ENCODE measurements around the gene RHCE.
"Not testable (repeated sequence)": the region's sequence is repeated elsewhere in the genome, so short reads cannot be mapped to it uniquely, and the experiment has no call there.

The RHCE gene

DNA sequence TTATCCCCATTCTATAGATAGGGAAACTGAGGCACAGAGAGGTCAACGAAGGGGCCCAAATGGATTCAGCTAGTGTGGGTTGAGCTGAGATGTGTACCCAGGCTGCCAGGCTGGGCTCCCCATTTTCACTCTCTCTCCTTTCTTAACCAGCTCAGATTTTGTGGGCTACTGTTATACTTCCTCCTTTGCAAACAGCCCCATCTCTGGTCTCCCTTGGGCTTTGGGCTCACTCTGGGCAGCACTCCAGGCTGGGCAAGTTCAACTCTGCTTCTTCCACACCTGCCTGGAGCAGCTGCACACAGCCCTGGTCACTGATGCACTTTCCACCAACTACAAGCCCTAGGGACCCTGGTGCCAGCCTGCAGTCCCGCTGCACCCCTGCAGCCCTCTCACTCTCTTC is 22.5 kb downstream of the RHCE start:
- not testable (repeated sequence) for DNase-seq (ENCODE audit: low spot score)

- not testable (repeated sequence) for DNase-seq (ENCODE audit: low spot score)
These were observed 23.1 kb downstream of the RHCE start for GRCh38 chr1:25397549-25397948.

GRCh38 chr1:25392841-25393240 is 27.8 kb downstream of the RHCE start:
- DNase-seq (ENCODE audit: low spot score), result no peak

DNA sequence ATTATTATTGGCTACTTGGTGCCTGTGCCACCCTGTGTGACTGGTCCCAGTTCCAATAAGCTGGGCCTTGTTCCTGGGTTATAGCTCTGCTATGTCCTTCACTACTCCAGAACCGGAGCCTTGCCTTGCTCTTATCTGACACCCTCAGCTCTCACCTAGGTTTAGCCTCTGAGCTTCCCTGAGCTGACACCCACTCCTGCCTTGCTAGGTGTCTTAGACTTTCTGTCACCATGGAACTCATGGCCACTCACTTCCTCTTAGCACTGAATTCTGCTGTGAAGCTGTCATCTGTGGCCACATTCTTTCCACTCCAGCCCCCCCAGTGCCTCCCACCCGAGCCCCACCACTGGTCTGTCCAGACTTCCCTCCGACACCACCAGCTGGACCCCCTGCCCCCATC is 30.9 kb downstream of the RHCE start:
- not testable (repeated sequence) for DNase-seq (ENCODE audit: low spot score)

DNA sequence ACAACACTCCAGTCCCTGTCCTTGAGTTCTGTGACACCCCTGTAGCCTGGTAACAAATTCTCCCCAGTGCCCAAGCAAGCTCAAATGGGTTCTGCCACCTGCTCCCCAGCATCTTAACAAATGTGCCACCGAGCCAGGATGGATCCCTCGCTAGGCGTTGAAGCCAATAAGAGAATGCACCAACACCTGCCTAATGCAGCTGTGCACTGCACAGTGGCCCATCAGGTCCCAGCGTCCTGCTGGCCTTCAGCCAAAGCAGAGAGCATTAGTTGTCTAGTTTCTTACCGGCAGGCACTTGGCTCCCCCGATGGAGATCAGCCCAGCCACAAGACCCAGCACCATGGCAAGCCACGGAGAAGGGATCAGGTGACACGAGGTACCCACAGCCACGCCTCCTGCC is 31.9 kb downstream of the RHCE start:
- not testable (repeated sequence) for DNase-seq (ENCODE audit: low spot score)

DNA sequence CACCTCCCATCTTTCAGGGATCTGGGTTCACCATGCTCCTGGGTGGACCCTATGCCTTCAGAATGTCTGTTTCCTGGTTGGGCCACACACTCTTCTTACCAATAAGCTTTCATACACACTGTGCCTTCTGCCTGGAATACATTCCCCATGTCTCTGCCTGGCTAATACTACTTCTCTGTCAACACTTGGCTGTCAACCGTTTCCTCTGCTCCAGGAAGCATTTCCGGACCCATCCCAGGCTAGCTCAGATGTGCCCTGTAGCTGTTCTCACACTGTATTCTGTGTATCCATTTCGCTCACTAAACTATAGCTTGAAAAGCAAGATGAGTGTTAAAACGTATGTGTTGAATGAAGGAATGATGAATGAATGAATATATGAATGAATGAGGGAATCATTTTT is 33.5 kb downstream of the RHCE start:
- not testable (repeated sequence) for DNase-seq (ENCODE audit: low spot score)

- DNase-seq (ENCODE audit: low spot score), result not testable (repeated sequence)
These were observed 36.8 kb downstream of the RHCE start for GRCh38 chr1:25383875-25384274.

DNA sequence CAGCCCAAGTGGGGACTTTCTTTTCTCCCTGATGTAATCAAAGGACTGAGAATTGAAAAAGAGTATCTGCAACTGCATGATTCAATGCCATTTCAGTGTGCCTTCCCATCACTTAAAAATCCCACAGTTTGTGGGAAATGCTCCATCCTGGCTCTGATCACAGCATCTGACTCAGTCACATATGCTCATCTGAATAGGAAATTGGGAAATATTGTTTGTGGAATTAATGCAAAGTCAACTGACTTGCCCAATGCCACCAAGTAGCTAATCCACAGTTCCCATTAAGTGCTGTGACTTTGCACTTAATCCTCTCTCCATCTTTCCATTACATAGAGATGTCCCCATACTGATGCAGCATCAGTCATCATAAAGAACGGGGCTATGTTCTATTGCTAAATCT is 37.5 kb downstream of the RHCE start:
- not testable (repeated sequence) for DNase-seq (ENCODE audit: low spot score)

DNA sequence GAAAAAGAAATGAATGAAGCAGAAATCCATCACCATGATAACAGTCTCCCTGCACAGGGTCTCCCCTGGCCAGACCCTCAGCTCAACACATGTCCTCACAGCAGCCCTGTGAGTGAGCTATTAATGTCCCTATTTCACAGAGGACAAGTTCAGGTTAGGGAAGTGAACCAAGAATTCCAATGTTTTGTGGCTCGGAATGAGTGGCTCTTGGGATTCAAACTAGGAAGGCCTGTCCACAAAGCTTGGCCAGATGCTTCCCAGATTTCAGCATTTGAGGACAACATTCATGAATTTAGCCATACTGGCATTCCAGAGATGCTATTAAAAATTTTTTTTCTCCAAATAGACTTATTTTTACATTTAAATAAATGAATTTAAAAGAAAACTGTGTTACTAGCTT is 38.1 kb downstream of the RHCE start:
- not testable (repeated sequence) for DNase-seq (ENCODE audit: low spot score)

GRCh38 chr1:25378367-25378766 is 42.3 kb downstream of the RHCE start:
- not testable (repeated sequence) for DNase-seq (ENCODE audit: low spot score)

- DNase-seq (ENCODE audit: low spot score), result not testable (repeated sequence)
These were observed 48.9 kb downstream of the RHCE start for GRCh38 chr1:25371757-25372156.

- DNase-seq (ENCODE audit: low spot score), result not testable (repeated sequence)
These were observed 50.8 kb downstream of the RHCE start for GRCh38 chr1:25369691-25370271.

- no peak for DNase-seq (ENCODE audit: low spot score)
These were observed 51.4 kb downstream of the RHCE start for GRCh38 chr1:25369241-25369640.

GRCh38 chr1:25362634-25363559 is 57.7 kb downstream of the RHCE start:
- not testable (repeated sequence) for DNase-seq (ENCODE audit: low spot score)

- no peak for DNase-seq (ENCODE audit: low spot score)
These were observed 58.7 kb downstream of the RHCE start for GRCh38 chr1:25361901-25362300.

GRCh38 chr1:25360596-25361581 is 59.7 kb downstream of the RHCE start:
- DNase-seq (ENCODE audit: low spot score), result no peak

DNA sequence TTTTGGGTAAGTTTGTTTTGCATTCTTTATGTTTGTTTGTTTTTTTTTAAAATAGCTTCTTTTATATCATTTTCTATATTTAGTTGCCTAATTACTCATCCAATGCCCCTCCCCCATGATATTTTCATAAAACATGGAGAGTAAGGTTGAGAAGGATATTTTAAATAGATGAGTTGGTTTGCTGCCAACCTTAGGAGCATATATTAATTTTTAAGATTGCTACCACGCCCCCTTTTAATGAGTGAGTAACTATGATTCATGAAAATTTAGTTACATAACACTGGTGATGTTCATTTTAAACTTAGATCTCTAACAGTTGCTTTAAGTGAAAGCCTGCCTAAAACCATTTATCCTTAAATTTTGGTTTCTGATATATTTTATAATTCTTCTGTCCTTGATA is 63.8 kb downstream of the RHCE start:
- DNase-seq (ENCODE audit: low spot score), result peak; percentile 28

DNA sequence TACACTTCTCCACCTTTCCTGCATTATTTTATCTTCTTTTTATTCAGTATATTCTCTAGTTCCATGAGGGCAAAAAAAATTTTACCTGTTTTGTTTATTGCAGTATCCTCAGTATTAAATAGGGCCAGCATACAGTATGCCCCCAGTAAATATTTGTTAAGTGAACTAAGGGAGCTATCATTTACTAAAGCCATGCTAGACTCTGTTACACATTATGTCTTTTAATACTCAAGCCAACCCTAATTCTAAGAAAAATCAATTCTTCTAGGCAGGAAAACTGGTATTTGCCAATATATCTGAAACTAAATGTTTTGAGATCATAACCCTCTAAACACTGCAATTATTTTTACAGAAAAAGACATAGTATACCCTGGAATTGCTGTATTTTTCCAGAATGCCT is 64.2 kb downstream of the RHCE start:
- no peak for DNase-seq (ENCODE audit: low spot score)

GRCh38 chr1:25355841-25356395 is 64.7 kb downstream of the RHCE start:
- DNase-seq (ENCODE audit: low spot score), result no peak

- no peak for DNase-seq (ENCODE audit: low spot score)
These were observed 71.0 kb downstream of the RHCE start for GRCh38 chr1:25349606-25350005.

- no peak for DNase-seq (ENCODE audit: low spot score)
These were observed 73.1 kb downstream of the RHCE start for GRCh38 chr1:25347556-25347955.

DNA sequence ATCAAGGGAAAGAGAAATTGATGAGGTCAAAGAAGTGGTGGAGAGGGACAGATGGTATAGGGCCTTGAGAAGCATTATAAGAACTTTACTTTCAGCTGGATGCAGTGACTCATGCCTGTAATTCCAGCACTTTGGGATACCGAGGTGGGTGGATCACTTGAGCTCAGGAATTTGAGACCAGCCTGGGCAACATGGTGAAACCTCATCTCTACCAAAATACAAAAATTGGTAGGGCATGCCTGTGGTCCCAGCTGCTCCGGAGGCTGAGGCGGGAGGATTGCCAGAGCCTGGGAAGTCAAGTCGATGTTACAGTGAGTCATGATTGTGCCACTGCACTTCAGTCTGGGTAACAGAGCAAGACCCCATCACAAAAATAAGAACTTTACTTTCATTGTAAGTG is 76.8 kb downstream of the RHCE start:
- DNase-seq (ENCODE audit: low spot score), result no peak
